ENCODE results near the gene PHRF1.
"Not testable (repeated sequence)": the region's sequence is repeated elsewhere in the genome, so short reads cannot be mapped to it uniquely, and the experiment has no call there.

PHRF1 gene

DNA sequence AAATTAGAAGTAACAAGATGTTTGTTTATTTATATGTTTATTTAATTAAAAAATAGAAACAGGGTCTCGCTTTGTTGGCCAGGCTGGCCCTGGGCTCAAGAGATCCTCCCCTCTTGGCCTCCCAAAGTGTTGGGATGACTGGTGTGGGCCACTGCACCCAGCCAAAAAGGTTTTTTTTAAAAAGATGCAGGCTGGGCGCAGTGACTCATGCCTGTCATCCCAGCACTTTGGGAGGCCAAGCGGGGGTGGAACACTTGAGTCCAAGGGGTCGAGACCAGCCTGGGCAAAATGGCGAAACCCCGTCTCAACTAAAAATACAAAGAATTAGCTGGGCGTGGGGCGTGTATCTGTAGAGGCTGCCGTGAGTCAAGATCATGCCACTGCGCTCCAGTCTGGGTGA lies 74.2 kb downstream of the PHRF1 start:
- DNase-seq (ENCODE audit: low spot score) (no peak), FAIRE-seq (no peak)

DNA sequence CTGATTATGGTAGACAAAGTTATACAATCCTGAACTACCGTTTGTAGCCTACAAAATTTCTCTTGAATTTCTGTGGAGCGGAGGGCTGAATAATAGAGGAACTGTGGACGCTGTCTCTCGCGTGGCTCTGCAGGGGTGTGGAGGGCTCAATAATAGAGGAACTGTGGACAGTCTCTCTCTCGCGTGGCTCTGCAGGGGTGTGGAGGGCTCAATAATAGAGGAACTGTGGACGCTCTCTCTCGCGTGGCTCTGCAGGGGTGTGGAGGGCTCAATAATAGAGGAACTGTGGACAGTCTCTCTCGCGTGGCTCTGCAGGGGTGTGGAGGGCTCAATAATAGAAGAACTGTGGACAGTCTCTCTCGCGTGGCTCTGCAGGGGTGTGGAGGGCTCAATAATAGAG lies 76.9 kb downstream of the PHRF1 start:
- DNase-seq (ENCODE audit: low spot score); FAIRE-seq: not testable (repeated sequence)

DNA sequence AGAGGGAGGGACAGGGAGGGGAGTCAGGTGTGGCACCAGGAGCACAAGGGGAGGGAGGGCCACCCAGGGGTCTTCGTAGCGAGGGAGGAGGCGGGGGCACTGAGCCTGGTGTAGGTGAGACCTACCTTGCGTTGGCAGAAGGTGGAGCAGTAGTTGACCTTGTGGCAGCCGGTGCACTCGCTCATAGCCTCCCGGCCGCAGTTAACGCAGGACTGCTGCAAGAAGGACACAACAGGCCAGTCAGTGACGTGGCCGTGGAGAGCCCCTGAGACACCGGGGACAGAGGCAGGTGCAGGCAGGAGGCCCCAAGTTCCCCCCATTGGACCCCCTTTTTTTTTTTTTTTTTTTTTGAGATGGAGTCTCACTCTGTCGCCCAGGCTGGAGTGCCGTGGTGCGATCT lies 77.6 kb downstream of the PHRF1 start:
- FAIRE-seq (no peak), DNase-seq (ENCODE audit: low spot score) (no peak)

DNA sequence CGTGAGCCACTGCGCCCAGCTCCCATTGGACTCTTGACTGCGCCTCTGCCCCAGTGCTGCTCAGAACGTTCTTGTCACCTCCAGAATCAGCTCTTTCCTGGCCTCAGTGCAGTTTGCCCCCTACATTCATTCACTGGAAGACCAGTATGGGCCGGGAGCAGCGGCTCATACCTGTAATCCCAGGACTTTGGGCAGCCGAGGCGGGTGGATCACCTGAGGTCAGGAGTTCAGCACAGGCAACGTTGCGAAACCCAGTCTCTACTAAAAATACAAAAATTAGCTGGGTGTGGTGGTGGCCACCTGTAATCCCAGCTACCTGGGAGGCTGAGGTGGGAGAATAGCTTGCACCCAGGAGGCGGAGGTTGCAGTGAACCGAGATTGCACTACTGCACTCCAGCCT lies 78.2 kb downstream of the PHRF1 start:
- not testable (repeated sequence) for FAIRE-seq; DNase-seq (ENCODE audit: low spot score)

DNA sequence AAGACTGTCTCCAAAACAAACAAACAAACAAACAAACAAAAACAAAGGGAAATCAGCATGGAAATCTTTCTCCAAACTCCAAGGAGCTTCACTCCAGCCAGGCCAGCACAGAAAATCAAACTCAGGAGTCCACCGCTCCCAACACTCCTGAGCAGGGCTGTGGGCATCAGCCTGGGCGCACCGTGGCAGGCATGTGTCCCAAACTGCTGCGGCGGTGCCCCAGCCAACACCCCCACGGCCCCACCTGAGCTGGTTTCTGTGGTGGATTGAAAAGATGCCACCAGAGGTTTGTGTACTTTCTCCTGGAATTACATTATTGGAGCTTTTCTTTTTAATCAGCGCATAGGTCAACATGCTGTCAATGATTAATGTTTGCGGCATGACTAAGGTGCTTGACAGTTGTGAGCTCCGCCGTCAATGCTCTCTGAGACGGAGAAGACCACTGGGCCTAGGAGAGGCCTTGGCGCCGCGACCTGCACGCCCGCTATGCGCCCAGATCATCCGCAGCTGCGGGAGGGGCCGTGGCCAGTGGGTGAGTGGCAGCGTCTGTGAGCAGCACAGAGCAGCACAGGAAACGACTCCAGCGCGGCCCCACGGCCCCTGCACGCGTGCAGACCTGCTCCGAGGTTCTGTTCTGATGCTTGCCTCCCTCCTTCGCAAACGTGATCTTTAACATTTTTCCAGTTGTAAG lies 78.9 kb downstream of the PHRF1 start:
- DNase-seq (ENCODE audit: low spot score) (peak; percentile 85), FAIRE-seq (peak; percentile 82)

DNA sequence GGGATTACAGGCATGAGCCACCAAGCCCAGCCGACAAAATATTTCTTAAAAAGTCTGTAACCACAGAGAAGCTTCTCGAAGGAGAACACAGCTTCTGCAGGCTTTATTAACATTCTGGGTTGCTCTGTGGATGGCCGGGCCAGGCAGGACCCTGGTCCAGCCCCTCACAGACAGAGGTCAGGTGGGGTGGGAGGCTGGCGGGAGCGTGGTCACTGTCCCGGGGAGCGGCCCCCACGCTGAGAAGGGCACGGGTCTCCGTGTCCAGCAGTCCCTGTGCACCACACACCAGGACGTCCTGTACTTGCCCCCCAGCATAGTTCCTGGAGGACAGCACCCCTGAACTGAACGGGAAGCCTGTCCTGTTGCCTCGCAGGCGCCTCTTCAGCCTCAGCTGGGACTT lies 80.2 kb downstream of the PHRF1 start:
- FAIRE-seq: no peak
- DNase-seq (ENCODE audit: low spot score): no peak

DNA sequence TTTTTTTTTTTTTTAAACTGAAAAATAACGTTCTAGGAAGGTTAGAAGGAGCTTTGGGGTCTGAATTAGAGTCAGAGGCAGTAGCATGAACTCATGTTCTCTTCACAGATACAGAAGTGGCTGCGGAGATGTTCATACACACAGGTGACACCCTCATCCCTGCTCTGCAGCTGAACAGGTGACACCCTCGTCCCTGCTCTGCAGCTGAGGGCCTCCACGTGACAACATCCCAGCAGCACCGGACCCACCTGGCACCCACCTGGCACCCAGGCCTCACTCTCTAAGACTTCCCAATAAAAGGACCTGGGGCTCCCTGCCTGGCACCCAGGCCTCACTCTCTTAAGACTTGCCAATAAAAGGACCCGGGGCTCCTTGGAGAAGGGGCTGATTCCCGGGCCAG lies 80.6 kb downstream of the PHRF1 start:
- DNase-seq (ENCODE audit: low spot score) (no peak), FAIRE-seq (no peak)

DNA sequence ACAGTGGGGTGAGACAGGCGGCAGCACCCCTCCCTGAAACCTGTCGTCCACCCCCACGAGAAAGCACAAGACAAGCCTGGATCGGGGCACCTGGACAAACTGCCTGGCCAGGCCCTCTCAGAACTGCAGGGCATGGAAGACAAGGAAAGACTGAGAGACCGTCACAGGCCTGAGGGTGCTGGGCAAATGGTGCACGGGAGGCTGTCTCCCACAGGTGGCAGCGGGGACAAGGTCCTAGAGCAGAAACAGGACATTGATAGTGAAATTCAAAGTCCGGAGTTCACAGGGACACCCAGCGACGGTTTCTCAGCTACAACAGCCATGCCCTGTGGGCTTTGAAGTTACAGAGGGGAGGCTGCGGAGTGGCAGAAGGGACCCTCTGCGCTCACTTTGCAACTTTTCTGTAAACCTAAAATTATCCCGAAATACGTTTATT lies 81.4 kb downstream of the PHRF1 start:
- DNase-seq (ENCODE audit: low spot score) (no peak), FAIRE-seq (no peak)

DNA sequence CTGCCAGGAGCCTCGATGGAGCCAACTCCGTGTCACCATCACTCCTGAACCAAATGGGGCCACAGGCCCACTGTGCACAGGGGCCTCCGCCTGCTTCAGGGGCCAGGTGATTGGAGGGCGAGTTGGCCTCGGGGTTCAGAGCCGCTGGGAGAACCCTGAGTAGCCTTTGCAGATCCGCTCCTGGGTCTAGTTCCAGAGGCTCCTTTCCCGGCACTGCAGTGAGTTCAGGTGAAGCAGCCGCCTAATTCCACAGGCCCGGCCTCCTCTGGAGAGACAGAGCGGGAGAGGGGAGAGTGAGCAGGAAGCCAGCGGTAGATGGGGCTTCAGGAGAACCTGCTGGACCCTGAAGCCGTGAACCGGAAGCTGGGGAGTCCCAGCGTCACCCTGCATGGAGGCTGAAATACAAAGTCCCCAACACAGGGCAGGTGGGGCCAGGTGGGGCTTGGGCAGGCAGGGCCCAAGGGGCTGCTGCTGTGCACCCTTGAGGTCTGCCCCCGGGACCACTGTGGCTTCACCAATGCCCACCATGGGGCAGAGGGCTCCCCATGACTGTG lies 83.3 kb downstream of the PHRF1 start:
- FAIRE-seq (no peak), DNase-seq (ENCODE audit: low spot score) (no peak)

DNA sequence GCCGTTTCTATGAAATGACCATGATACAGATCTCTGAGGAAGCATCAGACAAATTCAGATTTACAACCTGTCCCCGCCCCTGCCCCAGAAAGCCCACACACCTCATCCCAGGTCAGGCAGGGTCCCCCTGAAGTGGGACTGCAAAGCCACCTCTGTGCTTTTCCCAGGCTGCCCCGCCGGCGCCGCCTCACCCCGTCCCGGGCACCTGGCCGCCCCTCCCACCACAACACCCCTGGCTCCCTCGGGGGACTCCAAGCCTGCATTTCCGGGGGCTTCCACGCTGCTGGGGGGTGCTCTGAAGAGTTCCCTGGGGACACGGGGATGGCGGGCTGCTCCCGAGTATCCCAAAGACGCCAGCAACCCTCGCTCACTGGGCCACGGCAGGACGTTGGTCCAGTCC lies 84.0 kb downstream of the PHRF1 start:
- DNase-seq (ENCODE audit: low spot score) (no peak), FAIRE-seq (no peak)

DNA sequence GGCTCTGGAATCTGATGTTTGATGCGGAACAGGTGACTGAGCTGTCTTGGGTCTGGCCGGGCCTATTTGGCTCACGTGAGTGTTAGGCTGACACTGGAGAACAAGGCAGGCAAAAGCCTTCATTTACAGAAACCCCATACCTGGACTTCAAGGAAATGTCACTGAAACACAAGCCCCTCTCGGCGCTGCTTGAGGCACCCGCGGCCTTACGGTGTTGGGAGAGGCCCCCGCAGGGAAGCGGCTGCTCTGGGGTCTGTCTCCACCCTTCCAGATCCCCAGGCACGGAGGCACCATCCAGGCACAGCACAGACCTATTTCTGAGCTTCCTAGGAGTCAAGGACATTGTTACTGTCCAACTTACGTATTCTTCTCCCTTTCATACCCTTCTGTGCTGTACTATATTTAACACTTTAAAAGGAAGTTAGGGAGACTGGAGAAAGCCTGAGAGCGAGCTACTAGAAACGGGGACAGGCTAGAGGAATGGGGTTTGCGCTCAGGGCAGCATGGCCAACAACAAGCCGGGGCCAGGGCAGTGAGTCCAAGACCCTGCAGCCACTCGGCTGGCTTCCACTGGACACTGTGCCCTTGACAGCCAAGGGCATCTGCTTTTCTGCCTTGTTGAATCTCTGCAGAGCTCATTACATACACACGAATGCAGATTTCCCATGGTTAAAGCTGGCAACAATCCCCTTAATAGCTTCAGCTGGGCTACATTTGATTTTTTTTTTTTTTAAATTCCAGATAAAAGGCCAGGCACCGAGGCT lies 84.6 kb downstream of the PHRF1 start:
- FAIRE-seq (no peak), DNase-seq (ENCODE audit: low spot score) (no peak)
